Fibroblast of lung (primary cell): ENCODE measurements around the gene TENM4. TPM values are rescaled to one million over a fixed set of nuclear protein-coding genes. Genes with fewer than 3 reads are reported as not detected.

Experiments used
- DNase-seq, 2 donors: peaks; one replicate each; pipeline versions ENCODE4 v3.0.0 to v3.0.0-alpha.2; 2010; ENCODE audit warnings: low read depth in 2 of 2
- H2AFZ ChIP-seq: 2 replicates; pipeline ENCODE4 v1.5.1; 2012; ENCODE audit warnings: low read length, control low read depth, inconsistent platforms
- H3K27ac ChIP-seq: 2 replicates; pipeline ENCODE4 v1.5.1; 2011; ENCODE audit warnings: low read length, control low read depth; ENCODE audit not compliant: insufficient read depth
- H3K27me3 ChIP-seq: 2 replicates; pipeline ENCODE4 v1.5.1; 2011; ENCODE audit warnings: mild to moderate bottlenecking, low read length; ENCODE audit not compliant: control insufficient read depth, insufficient read depth
- H3K36me3 ChIP-seq: 2 replicates; pipeline ENCODE4 v1.5.1; 2011; ENCODE audit warnings: low read length; ENCODE audit not compliant: control insufficient read depth, insufficient read depth
- H3K4me1 ChIP-seq: 2 replicates; pipeline ENCODE4 v1.5.1; 2011; ENCODE audit warnings: low read length; ENCODE audit not compliant: control insufficient read depth, insufficient read depth; ENCODE audit errors: extremely low read depth
- H3K4me2 ChIP-seq: 2 replicates; pipeline ENCODE4 v1.5.1; 2011; ENCODE audit warnings: low read length, control low read depth; ENCODE audit not compliant: insufficient read depth; ENCODE audit errors: extremely low read depth
- H3K4me3 ChIP-seq, 4 experiments: fragments of 200-600 bp in 1 of 4; sonication (generic) in 1 of 4; replicated peaks in 1 of 4; 2 replicates each; pipeline ENCODE4 v1.5.1; 2011 to 2016; ENCODE audit warnings: low read length in 4 of 4, low read depth in 3 of 4, mild to moderate bottlenecking in 3 of 4, control low read depth in 2 of 4, inconsistent platforms in 1 of 4, mixed read lengths in 1 of 4; ENCODE audit not compliant: insufficient read depth in 1 of 4; ENCODE audit errors: control extremely low read depth in 1 of 4
- H3K79me2 ChIP-seq: 2 replicates; pipeline ENCODE4 v1.5.1; 2012; ENCODE audit warnings: mild to moderate bottlenecking, low read length, inconsistent platforms; ENCODE audit not compliant: control insufficient read depth, insufficient read depth
- H3K9ac ChIP-seq: 2 replicates; pipeline ENCODE4 v1.5.1; 2011; ENCODE audit warnings: mild to moderate bottlenecking, low read length, control low read depth; ENCODE audit not compliant: insufficient read depth
- H3K9me3 ChIP-seq: 2 replicates; pipeline ENCODE4 v1.5.1; 2012; ENCODE audit warnings: low read depth, low read length; ENCODE audit not compliant: control insufficient read depth, insufficient read depth
- H4K20me1 ChIP-seq: 2 replicates; pipeline ENCODE4 v1.5.1; 2011; ENCODE audit warnings: low read length; ENCODE audit not compliant: control insufficient read depth, insufficient read depth; ENCODE audit errors: extremely low read depth
- EZH2 ChIP-seq: IDR thresholded peaks from 2 replicates; pipeline ENCODE4 v1.5.1; 2012; ENCODE audit warnings: low read length, control low read depth, mild to moderate bottlenecking; ENCODE audit errors: missing control alignments
- polyA plus RNA-seq, 2 donors: library from polyadenylated mRNA; depleted of rRNA in 1 of 2; stranded (reverse) in 1 of 2; unstranded in 1 of 2; fragments of >200 nt; gene quantifications; 2 replicates each; pipeline ENCODE4 v1.2.1, GENCODE V29; 2011 to 2012; ENCODE audit warnings: missing spikeins in 1 of 2
- total RNA-seq: library from RNA; depleted of rRNA; stranded (reverse); fragments of >200 nt; gene quantifications from 2 replicates; pipeline ENCODE4 v1.2.1, GENCODE V29; 2014
- TF ChIP-seq, protein P1 (sequence below), 2 donors: IDR thresholded peaks in 1 of 2; conservative IDR thresholded peaks in 1 of 2; 1 replicate in 1 of 2; 2 replicates in 1 of 2; pipeline ENCODE4 v1.5.1; 2011 to 2012; ENCODE audit warnings: low read length in 2 of 2, control low read depth in 1 of 2, inconsistent platforms in 1 of 2, low read depth in 1 of 2, mild to moderate bottlenecking in 1 of 2

The TENM4 gene
- total and polyA plus RNA-seq, 2 donors (not counting 1 experiment from before 2014, with no cell fraction given), result 4.6 to 48.4 TPM

DNA sequence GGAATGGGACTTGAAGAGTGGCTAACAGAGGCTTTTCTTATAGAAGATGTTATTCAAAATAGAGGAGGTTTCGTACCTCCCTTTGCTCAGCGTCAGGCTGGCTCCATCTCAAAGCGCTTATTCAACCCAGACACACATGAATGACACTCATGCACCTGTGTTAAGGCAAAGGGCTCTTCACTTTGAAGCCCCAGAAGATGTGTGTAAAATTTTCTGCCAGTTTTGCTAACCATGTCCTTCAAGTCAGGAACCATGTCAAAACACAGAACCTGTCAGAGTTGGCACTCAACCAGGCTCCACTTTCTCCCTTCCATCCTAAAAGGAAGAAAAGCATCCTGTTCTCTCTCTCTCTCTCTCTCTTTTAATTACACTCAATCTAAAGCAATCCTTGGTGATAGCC is 513.3 kb downstream of the TENM4 start:
- H3K9me3 ChIP-seq, result no peaks in the 10 kb centered on the region
- no peak for DNase-seq
- H3K4me3 ChIP-seq, result no peak overlapping the region
- TF ChIP-seq, protein P1, sequence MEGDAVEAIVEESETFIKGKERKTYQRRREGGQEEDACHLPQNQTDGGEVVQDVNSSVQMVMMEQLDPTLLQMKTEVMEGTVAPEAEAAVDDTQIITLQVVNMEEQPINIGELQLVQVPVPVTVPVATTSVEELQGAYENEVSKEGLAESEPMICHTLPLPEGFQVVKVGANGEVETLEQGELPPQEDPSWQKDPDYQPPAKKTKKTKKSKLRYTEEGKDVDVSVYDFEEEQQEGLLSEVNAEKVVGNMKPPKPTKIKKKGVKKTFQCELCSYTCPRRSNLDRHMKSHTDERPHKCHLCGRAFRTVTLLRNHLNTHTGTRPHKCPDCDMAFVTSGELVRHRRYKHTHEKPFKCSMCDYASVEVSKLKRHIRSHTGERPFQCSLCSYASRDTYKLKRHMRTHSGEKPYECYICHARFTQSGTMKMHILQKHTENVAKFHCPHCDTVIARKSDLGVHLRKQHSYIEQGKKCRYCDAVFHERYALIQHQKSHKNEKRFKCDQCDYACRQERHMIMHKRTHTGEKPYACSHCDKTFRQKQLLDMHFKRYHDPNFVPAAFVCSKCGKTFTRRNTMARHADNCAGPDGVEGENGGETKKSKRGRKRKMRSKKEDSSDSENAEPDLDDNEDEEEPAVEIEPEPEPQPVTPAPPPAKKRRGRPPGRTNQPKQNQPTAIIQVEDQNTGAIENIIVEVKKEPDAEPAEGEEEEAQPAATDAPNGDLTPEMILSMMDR (conservative IDR thresholded peaks at IDR 0.05 in 1 of 2, IDR thresholded peaks at IDR 0.05 in 1 of 2; ENCODE audit: low read depth in 1 of 2, low read length in 2 of 2), result no peak
- no peak for TF ChIP-seq EZH2
- no peak overlapping the region for H2AFZ ChIP-seq
- no peaks in the 10 kb centered on the region for H3K36me3 ChIP-seq
- H3K27me3 ChIP-seq, result no peaks in the 10 kb centered on the region
- no peaks in the 10 kb centered on the region for H4K20me1 ChIP-seq
- H3K4me2 ChIP-seq, result no peak overlapping the region
- H3K9ac ChIP-seq, result no peak overlapping the region
- no peaks in the 10 kb centered on the region for H3K79me2 ChIP-seq
- H3K27ac ChIP-seq, result no peak overlapping the region
- no peaks in the 10 kb centered on the region for H3K4me1 ChIP-seq

- H3K79me2 ChIP-seq, result no peaks in the 10 kb centered on the region
- no peaks in the 10 kb centered on the region for H3K4me1 ChIP-seq
- H4K20me1 ChIP-seq, result no peaks in the 10 kb centered on the region
- H3K36me3 ChIP-seq, result no peaks in the 10 kb centered on the region
- no peak overlapping the region for H3K9ac ChIP-seq
- H2AFZ ChIP-seq, result no peak overlapping the region
- no peak overlapping the region for H3K4me2 ChIP-seq
- peak; percentile 24 to 29 for DNase-seq
- H3K9me3 ChIP-seq, result no peaks in the 10 kb centered on the region
- no peak overlapping the region for H3K27ac ChIP-seq
- H3K27me3 ChIP-seq, result no peaks in the 10 kb centered on the region
- H3K4me3 ChIP-seq, result no peak overlapping the region
- no peak for TF ChIP-seq EZH2
- TF ChIP-seq, protein P1 (conservative IDR thresholded peaks at IDR 0.05 in 1 of 2, IDR thresholded peaks at IDR 0.05 in 1 of 2; ENCODE audit: low read depth in 1 of 2, low read length in 2 of 2), result no peak
Measured at GRCh38 chr11:78926633-78927338, 514.0 kb downstream of the TENM4 start.

- Histone ChIP-seq H3K27me3 (no peaks in the 10 kb centered on the region), H3K9me3 (no peaks in the 10 kb centered on the region), H3K9ac (no peak overlapping the region), H3K4me2 (no peak overlapping the region), H3K36me3 (no peaks in the 10 kb centered on the region), H3K79me2 (no peaks in the 10 kb centered on the region), H3K4me1 (no peaks in the 10 kb centered on the region), H4K20me1 (no peaks in the 10 kb centered on the region), H3K4me3 (no peak overlapping the region), H3K27ac (no peak overlapping the region), H2AFZ (no peak overlapping the region)
- no peak for TF ChIP-seq EZH2
- TF ChIP-seq, protein P1 (conservative IDR thresholded peaks at IDR 0.05 in 1 of 2, IDR thresholded peaks at IDR 0.05 in 1 of 2; ENCODE audit: low read depth in 1 of 2, low read length in 2 of 2), result no peak
- DNase-seq, result no peak
Measured at GRCh38 chr11:78925387-78925786, 515.4 kb downstream of the TENM4 start.
